A673 (cell line): ENCODE data around the gene DCAF12. TPM values are rescaled to one million over a fixed set of nuclear protein-coding genes. Genes with fewer than 3 reads are reported as not detected.

ENCODE experiments used
- BruUV-seq: library from RNA; stranded (reverse); fragments of 400-500 nt; replicated peaks from 2 replicates; lab custom pipeline; 2021; lab: Mats Ljungman, UMichigan
- CTCF ChIA-PET: fragments of 300-600 bp; sonication (Branson Sonifier 250); formaldehyde crosslinking; loops from one replicate; lab custom pipeline; 2022; ENCODE audit warnings: antibody characterized with exemption; lab: Charles Lee
- POLR2A ChIA-PET: fragments of 300-600 bp; sonication (Branson Sonifier 250); formaldehyde crosslinking; loops from one replicate; lab custom pipeline; 2022; ENCODE audit warnings: antibody characterized with exemption; ENCODE audit not compliant: low non-redundant PET; lab: Charles Lee
- DNase-seq: peaks from one replicate; pipeline ENCODE4 v3.0.0-alpha.2; 2015; ENCODE audit warnings: low spot score
- H3K27ac ChIP-seq: fragments of 200-600 bp; sonication (generic); 2 replicates; pipeline ENCODE4 v1.5.1; 2016; ENCODE audit warnings: mixed run types, low read depth, mild to moderate bottlenecking, mixed read lengths, antibody characterized with exemption, low read length; ENCODE audit not compliant: poor library complexity, severe bottlenecking
- H3K27me3 ChIP-seq: fragments of 200-600 bp; sonication (generic); replicated peaks from 2 replicates; pipeline ENCODE4 v1.6.1; 2017; ENCODE audit warnings: mixed run types, low read depth, mild to moderate bottlenecking, mixed read lengths, antibody characterized with exemption, low read length; ENCODE audit not compliant: insufficient read depth, poor library complexity
- H3K36me3 ChIP-seq: fragments of 200-600 bp; sonication (generic); 2 replicates; pipeline ENCODE4 v1.6.1; 2016; ENCODE audit warnings: mixed run types, mild to moderate bottlenecking, mixed read lengths, antibody characterized with exemption, low read length; ENCODE audit not compliant: insufficient read depth, poor library complexity, severe bottlenecking
- H3K4me1 ChIP-seq: fragments of 200-600 bp; sonication (generic); 2 replicates; pipeline ENCODE4 v1.6.1; 2017; ENCODE audit warnings: mixed run types, mild to moderate bottlenecking, mixed read lengths, antibody characterized with exemption, low read length; ENCODE audit not compliant: insufficient read depth, poor library complexity, severe bottlenecking
- H3K4me3 ChIP-seq: fragments of 200-600 bp; sonication (generic); 2 replicates; pipeline ENCODE4 v1.5.1; 2016; ENCODE audit warnings: low read depth, mixed run types, mild to moderate bottlenecking, mixed read lengths, low read length; ENCODE audit not compliant: poor library complexity, severe bottlenecking
- H3K9me3 ChIP-seq: fragments of 200-600 bp; sonication (generic); 2 replicates; pipeline ENCODE4 v1.6.1; 2016; ENCODE audit warnings: mixed run types, low read depth, mild to moderate bottlenecking, mixed read lengths, antibody characterized with exemption, low read length; ENCODE audit not compliant: poor library complexity, severe bottlenecking
- CTCF ChIP-seq: fragments of 300-800, 200-600 bp; sonication (generic); conservative IDR thresholded peaks from 2 replicates; pipeline ENCODE4 v1.5.1; 2017; ENCODE audit warnings: low read depth, mild to moderate bottlenecking, antibody characterized with exemption, low read length, moderate library complexity, mixed read lengths
- EZH2 ChIP-seq: fragments of 200-600 bp; sonication (generic); IDR thresholded peaks from 2 replicates; pipeline ENCODE4 v1.6.1; 2017; ENCODE audit warnings: borderline replicate concordance, low read depth, mild to moderate bottlenecking, mixed read lengths, antibody characterized with exemption, low read length; ENCODE audit not compliant: poor library complexity, severe bottlenecking
- intact Hi-C: fragments of 100-400 bp; cut with micrococcal nuclease; formaldehyde crosslinking; loops from one replicate; pipeline ENCODE4 v1.10.0; 2022; ENCODE audit not compliant: unreplicated experiment
- total RNA-seq: library from RNA; stranded (reverse); gene quantifications from 2 replicates; pipeline ENCODE4 v1.2.3, GENCODE V29; 2021

DCAF12 gene
- total RNA-seq, 1 experiment from 2014 or later = 37.9 TPM

DNA sequence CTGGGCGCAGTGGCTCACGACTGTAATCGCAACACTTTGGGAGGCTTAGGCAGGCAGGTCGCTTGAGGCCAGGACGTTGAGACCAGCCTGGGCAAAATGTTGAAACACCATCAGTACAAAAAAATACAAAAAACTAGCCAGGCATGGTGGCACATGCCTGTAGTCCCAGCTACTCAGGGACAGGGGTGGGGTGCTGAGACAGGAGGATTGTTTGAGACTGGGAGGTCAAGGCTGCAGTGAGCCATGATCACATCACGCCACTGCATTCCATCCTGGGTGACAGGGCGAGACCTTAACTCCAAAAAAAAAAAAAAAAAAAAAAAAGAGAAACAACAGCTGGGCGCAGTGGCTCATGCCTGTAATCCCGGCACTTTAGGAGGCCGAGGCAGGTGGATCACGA, 23.7 kb downstream of the DCAF12 start:
- CTCF ChIA-PET = no interaction called here

GRCh38 chr9:34098307-34098706, 28.2 kb downstream of the DCAF12 start:
- no peak for TF ChIP-seq CTCF
- no peak for TF ChIP-seq EZH2
- Histone ChIP-seq H3K27ac (no peak overlapping the region), H3K27me3 (no peaks in the 10 kb centered on the region), H3K4me1 (no peaks in the 10 kb centered on the region), H3K36me3 (peaks cover 51% of the 10 kb centered on the region), H3K4me3 (no peak overlapping the region), H3K9me3 (no peaks in the 10 kb centered on the region)
- no peak for DNase-seq
- intact Hi-C loops = no loop called here
- no TSS peak for BruUV-seq
- ChIA-PET CTCF (interaction anchor here (0.5 kb wide), 1 partner anchor 17 kb away, joined by 4 read pairs; no protein-coding TSS in a partner anchor), POLR2A (no interaction called here)

More for the DNA sequence above, 23.7 kb downstream of the DCAF12 start:
- BruUV-seq = no TSS peak
- TF ChIP-seq EZH2 (no peak), CTCF (no peak)
- Histone ChIP-seq H3K4me3 (no peak overlapping the region), H3K27me3 (no peaks in the 10 kb centered on the region), H3K4me1 (no peaks in the 10 kb centered on the region), H3K9me3 (no peaks in the 10 kb centered on the region), H3K36me3 (peaks cover 56% of the 10 kb centered on the region), H3K27ac (no peak overlapping the region)
- intact Hi-C loops = no loop called here
- no peak for DNase-seq
- POLR2A ChIA-PET = no interaction called here

DNA sequence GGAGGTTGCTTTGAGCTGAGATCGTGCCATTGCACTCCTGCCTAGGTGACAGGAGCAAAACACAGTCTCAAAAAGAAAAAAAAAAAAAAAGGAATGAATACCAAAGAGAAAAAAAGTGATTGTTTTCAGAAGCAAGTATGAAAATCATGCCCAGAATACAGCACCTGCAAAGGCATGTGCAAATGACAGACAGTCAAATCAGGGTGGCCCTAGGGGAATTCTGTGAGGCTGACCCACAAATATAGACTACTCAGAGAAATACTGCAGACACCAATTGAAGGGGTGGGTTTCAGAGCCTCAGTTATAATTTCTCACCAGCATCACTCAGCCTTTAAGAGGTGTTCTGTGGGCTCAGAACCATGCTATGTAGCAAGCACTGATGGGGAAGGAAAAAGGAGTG, 28.6 kb downstream of the DCAF12 start:
- BruUV-seq = no TSS peak
- Histone ChIP-seq H3K36me3 (peaks cover 51% of the 10 kb centered on the region), H3K27ac (no peak overlapping the region), H3K27me3 (no peaks in the 10 kb centered on the region), H3K4me3 (no peak overlapping the region), H3K4me1 (no peaks in the 10 kb centered on the region), H3K9me3 (no peaks in the 10 kb centered on the region)
- TF ChIP-seq EZH2 (no peak), CTCF (no peak)
- DNase-seq = no peak
- ChIA-PET POLR2A (no interaction called here), CTCF (no interaction called here)
- intact Hi-C loops = no loop called here
